HG03060 (cell line): Measurements from ENCODE around the gene VAPA.

Source experiments
- ATAC-seq: cut with Tn5 transposase; IDR thresholded peaks from one replicate; pipeline ENCODE4 v1.9.1; 2021; ENCODE audit warnings: low read depth, moderate number of reproducible peaks; ENCODE audit not compliant: unreplicated experiment

Gene VAPA

GRCh38 chr18:9931146-9931545 is 17.3 kb downstream of the VAPA start:
- ATAC-seq, result no peak

DNA sequence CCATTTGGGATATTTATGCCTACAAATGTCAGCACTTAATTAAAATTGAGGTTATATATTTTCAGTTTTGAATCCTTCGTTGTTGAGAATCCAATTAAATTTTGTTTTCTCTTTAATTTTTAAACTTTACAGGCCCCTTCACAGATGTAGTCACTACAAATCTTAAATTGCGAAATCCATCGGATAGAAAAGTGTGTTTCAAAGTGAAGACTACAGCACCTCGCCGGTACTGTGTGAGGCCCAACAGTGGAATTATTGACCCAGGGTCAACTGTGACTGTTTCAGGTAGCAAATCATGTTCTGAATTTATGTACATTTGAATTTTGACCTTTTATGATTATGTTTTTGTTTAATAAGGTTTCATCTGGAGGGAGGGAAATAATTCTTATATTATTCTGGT is 17.9 kb downstream of the VAPA start:
- ATAC-seq, result no peak

- no peak for ATAC-seq
These were observed 20.0 kb downstream of the VAPA start for GRCh38 chr18:9933865-9934264.

GRCh38 chr18:9934274-9934673 is 20.5 kb downstream of the VAPA start:
- no peak for ATAC-seq

DNA sequence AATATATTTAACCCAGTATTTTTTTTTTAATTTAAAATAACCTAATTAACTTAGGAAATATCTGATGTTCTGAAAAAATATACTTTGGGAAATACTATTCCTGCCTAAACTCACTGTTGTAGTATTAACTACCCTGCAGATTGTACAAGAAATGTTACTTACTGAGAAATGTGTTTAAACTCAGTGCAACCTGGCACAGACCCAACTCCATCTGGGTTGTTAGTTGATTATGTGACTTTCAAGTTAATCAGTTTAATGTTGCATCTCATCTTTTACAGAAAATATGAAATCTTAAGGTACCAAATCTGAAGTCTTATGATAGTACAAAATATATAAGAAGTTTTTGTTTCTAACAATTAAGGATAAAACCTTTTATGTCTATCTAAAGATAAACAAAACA is 27.3 kb downstream of the VAPA start:
- ATAC-seq, result no peak

GRCh38 chr18:9941660-9942059 is 27.8 kb downstream of the VAPA start:
- ATAC-seq, result no peak

GRCh38 chr18:9943311-9943710 is 29.5 kb downstream of the VAPA start:
- ATAC-seq, result no peak

GRCh38 chr18:9944805-9945204 is 31.0 kb downstream of the VAPA start:
- ATAC-seq, result no peak

DNA sequence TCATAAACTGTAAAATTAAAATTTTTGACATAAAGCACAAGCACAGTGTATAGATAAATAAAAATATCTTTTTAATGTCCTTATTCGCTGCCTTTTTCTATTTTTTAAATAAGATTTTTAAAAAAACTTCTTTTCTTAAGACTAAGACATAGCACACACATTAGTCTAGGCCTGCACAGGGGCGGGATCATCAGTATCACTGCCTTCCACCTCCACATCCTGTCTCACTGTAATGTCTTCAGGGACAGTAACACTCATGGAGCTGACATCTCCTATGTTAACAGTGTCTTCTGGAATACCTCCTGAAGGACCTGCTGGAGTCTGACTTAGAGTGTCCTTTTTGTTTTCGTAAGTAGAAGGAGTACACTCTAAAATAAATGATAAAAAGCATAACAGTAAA is 33.0 kb downstream of the VAPA start:
- ATAC-seq, result no peak

DNA sequence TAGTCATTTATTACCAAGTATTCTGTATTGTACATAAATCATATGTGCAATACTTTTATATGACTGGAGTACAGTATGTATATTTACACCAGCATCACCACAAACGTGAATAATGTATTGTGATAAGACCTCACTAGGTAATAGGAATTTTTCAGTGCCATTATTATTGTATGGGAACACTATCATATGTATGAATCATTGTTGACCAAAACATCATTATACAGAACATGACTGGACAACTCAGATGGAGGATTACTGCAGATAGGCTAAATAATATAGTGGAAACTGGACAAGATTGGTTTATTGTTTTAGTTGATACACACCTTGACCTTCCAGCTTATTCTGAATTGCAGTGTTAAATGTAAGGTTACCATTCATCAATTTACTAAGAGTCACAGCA is 33.4 kb downstream of the VAPA start:
- ATAC-seq, result no peak

- ATAC-seq, result no peak
These were observed 35.5 kb downstream of the VAPA start for GRCh38 chr18:9949315-9949714.

DNA sequence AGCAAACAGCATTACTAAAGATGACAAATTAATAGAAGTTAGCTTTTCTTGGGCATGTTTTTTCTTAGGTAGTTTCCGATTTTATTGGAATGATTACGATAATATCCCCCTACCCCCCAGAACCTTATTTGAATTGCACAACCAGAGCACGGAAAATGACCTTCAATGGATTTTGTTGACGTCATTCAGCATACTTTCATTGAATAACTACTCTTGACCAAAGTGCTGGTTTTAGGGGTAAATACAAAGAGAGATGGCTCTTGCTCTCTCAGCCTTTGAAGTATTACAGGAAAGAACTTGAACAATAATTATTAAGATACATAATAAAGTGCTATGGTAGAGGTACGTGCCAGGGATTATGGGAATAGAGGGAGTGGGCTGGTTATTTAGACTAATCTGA is 36.0 kb downstream of the VAPA start:
- ATAC-seq, result no peak

DNA sequence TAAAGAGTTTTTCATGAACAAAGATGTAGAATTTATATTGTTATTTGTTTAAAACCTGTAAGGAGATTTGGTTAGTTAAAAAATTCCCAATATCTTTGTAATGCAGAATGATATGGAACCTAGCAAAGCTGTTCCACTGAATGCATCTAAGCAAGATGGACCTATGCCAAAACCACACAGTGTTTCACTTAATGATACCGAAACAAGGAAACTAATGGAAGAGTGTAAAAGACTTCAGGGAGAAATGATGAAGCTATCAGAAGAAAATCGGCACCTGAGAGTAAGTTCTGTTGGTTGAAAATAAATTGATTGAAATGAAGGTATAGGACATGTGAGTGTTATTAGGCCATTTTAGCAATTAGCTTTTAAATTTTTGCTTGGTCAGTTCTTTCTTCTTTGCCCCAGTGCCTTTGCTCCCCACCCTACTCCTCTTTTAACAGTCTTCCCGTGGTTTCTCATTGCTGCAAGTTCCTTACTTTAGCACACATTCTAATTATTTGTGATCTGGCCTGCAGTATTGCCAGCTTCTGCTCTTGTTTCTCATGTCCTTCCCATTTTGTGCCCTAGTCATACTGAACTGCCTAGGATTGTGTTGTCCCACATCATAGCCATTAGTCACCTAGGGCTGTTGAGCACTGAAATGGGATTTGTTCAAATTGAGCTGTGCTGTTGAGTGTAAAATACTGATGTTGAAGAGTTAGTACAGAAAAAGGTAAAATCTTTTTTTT is 36.6 kb downstream of the VAPA start:
- ATAC-seq, result no peak

DNA sequence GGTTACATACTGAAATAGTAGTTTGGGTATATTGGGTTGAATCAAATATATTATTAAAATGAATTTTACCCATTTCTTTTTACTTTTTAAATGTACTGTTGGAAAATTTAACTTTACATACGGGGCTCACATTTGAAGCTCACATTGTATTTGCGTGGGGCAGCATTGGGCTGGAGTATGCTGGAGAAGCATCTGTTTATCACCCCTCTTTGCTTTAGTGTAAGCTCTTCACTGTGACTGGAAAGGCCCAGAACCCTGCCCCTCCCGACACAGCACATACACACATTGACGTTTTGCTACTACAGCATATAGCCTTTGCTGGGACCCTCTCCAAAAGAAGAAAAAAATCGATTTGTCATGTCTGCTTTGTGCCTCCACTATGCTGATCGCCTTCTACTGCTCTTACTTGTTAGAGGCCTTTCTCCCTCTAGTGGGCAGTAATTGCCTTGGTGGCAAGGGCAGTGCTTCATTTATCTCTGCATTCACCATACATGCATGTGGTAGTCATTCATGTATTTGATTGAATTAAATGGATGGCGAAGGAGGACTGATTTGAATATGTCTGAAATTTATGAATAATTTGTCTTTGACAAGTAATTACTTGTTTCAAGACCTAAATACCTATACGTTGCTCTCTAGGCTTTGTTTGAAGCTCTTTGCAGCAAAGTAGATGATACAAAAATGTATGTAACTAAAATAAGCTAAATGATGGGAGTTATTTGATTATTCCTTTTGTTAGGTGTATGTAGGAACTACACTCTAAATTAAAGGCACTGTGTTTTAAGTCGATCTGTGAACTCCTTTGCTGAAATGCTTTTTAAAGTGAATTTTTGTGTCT is 37.4 kb downstream of the VAPA start:
- no peak for ATAC-seq

GRCh38 chr18:9952633-9953416 is 39.0 kb downstream of the VAPA start:
- no peak for ATAC-seq

DNA sequence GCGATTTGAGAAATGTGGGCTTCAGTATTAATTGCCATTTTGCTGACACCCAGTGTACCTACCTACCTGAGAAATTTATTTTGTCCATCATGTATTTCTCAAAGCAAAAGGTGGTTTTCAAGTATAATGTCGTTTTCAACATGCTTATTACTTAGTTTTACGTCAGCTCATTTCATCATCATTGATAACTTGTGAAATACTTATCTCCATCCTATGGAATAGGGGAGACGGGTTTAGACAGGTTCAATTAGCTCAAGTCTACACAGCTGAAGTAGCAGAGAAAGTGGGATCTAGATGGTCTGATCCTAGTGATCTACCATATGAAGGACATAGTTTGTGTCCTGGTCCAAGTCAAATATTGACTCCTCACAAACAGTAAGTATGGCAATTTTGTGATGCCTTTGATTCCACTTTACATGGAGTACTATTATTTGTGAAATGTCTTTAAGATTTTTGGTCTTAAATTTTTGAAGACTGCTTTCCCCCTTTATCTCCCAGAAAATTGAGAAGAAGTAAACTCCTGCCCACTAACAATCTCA is 45.1 kb downstream of the VAPA start:
- no peak for ATAC-seq

GRCh38 chr18:9959564-9959963 is 45.7 kb downstream of the VAPA start:
- ATAC-seq, result no peak

DNA sequence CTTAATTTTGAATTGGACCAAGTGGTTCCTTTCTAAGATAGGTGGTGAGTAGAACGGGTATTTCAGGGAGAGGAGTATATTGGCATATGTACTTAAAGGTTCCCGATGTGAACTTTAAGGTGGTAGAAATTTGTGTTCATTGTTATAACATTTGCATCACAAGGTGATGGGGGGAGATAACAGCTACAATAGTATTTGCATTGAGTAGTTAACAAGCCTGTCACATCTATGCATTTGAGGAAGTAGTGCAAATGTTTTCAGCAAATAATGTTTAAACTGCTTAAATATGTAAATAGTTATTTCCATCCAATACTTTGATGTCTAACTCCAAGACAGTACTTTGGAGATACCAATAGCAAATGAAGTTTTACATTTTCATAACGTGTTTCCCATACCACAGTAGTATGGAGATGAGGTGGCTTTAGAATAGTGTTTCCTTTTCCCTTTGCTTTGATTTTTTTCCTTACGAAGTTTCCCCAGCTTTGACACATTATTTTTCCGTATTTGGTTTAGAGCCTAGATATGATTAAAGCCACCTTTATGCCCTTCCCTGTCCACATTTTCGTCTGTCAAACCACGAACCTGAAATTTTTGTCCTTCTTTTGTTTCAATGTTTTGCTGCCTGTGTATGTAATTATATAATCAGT is 46.6 kb downstream of the VAPA start:
- ATAC-seq, result no peak

DNA sequence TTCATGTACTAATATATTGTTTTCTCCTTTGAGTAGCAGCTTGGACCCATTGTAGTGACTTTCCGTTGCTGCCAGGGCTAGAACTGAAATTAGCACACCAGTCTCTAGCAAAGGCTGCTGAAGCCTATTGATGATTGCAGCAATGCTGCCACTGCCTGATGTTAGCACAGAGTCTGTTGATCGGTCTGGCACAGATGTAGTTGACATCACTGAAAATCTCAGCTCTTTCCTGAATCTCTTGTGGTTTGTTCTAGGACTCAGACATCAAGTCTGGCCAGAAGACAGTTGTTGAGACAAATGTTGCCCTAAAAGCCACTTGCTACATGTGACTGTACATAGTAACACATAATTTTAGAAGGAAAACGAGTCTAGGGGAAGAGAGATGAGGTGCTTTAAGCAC is 47.2 kb downstream of the VAPA start:
- no peak for ATAC-seq
